Stimulated activated naive B cell treated with anti-CD40 and anti-IgM and Interleukin-4, amounts not matched to agents 10 μg/mL and 1 μg/mL and 100 μg/mL, for 72 hours (primary cell): ENCODE results near the gene PGS1.

ENCODE experiments used
- ATAC-seq, 2 donors: fragments of 150-1000 bp; cut with Tn5 transposase; replicated peaks; 2 replicates each; pipeline ENCODE4 v1.10.0; 2021; ENCODE audit warnings: moderate library complexity in 1 of 2
- DNase-seq: peaks from one replicate; pipeline ENCODE4 v3.0.0; 2021
- H3K27ac Mint-ChIP-seq: one replicate; pipeline ENCODE4 v1.8.0; 2022; ENCODE audit warnings: mild to moderate bottlenecking, mixed read lengths
- H3K27me3 Mint-ChIP-seq, 2 donors: one replicate each; pipeline ENCODE4 v1.8.0; 2022; ENCODE audit warnings: mixed read lengths in 2 of 2
- H3K36me3 Mint-ChIP-seq, 2 donors: one replicate each; pipeline ENCODE4 v1.8.0; 2022; ENCODE audit warnings: mixed read lengths in 2 of 2, mild to moderate bottlenecking in 1 of 2
- H3K4me1 Mint-ChIP-seq, 2 donors: one replicate each; pipeline ENCODE4 v1.8.0; 2022; ENCODE audit warnings: mixed read lengths in 2 of 2, mild to moderate bottlenecking in 1 of 2
- H3K4me3 Mint-ChIP-seq, 2 donors: one replicate each; pipeline ENCODE4 v1.8.0; 2022; ENCODE audit warnings: mild to moderate bottlenecking in 2 of 2, mixed read lengths in 2 of 2, moderate library complexity in 1 of 2
- H3K9me3 Mint-ChIP-seq, 2 donors: one replicate each; pipeline ENCODE4 v1.8.0; 2022; ENCODE audit warnings: mixed read lengths in 2 of 2, mild to moderate bottlenecking in 1 of 2

The PGS1 gene

GRCh38 chr17:78343187-78343542 is 35.3 kb upstream of the PGS1 start:
- no peaks in the 10 kb centered on the region for H3K9me3 Mint-ChIP-seq
- peaks cover 52 to 78% of the 10 kb centered on the region in 2 donors for H3K4me1 Mint-ChIP-seq
- peak; percentile 11 to 24 for ATAC-seq
- H3K36me3 Mint-ChIP-seq = no peaks in the 10 kb centered on the region
- H3K4me3 Mint-ChIP-seq = peak overlapping the region; percentile 60 to 75
- H3K27ac Mint-ChIP-seq = peak overlapping the region; percentile 95
- no peak for DNase-seq
- H3K27me3 Mint-ChIP-seq = no peaks in the 10 kb centered on the region

DNA sequence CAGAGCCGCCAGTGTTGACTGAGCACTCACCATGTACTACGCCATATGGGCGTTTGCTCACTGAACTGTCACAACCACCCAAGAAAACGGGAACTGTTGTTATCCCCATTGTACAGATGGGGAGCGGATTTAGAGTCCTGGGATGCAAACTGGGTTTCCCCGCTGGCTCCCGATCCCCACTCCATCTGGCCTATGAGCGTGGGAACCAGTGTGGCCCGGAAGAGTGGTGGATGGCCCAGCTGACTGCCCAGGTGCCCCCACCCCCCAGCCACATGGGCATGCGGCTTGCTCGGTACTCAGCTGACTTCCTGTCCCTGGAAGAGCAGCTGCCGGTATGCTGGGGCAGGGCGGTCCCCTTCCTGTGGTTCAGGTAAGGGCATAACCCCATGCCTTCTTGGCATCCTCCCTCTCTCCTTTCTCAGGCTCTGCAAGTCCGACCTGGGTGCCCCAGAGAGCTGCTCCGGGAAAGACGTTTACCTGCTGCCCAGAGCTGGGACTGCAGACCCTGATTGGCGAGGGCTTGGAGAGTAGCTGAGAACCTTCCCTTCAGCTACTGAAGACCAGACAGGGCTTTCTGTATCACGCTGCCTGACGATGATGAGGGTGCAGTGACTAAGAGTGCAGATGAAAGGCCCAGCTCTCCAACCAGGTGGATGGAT is 34.8 kb upstream of the PGS1 start:
- no peaks in the 10 kb centered on the region for H3K9me3 Mint-ChIP-seq
- H3K27ac Mint-ChIP-seq = peak overlapping the region; percentile 95
- H3K4me3 Mint-ChIP-seq = peak overlapping the region; percentile 60 to 75
- peaks cover 53 to 78% of the 10 kb centered on the region in 2 donors for H3K4me1 Mint-ChIP-seq
- H3K27me3 Mint-ChIP-seq = no peaks in the 10 kb centered on the region
- ATAC-seq = peak; percentile 64 to 66
- no peaks in the 10 kb centered on the region for H3K36me3 Mint-ChIP-seq
- peak; percentile 54 for DNase-seq

- peaks cover 52 to 76% of the 10 kb centered on the region in 2 donors for H3K4me1 Mint-ChIP-seq
- no peaks in the 10 kb centered on the region for H3K27me3 Mint-ChIP-seq
- no peaks in the 10 kb centered on the region for H3K36me3 Mint-ChIP-seq
- DNase-seq (no peak), ATAC-seq (no peak)
- no peaks in the 10 kb centered on the region for H3K9me3 Mint-ChIP-seq
- no peak overlapping the region for H3K27ac Mint-ChIP-seq
- H3K4me3 Mint-ChIP-seq = peak overlapping the region in 1 of 2 donors; percentile 25
These were observed 33.8 kb upstream of the PGS1 start for GRCh38 chr17:78344666-78345065.

DNA sequence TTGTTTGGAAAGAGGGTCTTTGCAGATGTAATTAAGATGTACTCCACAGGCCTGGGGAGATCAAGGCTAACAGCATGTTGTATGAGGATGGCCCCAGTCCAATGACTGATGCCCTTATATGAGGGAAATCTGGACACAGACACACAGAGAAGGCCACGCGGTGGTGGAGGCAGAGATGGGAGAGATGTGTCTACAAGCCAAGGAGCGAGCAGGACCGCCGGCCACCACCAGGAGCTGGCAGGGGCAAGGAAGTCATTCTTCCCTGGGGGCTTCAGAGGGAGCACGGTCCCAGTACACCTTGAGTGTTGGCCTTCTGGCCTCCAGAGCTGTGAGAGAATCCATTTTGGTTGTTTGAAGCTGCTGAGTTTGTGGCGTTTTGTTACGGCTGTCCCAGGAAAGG is 33.3 kb upstream of the PGS1 start:
- Mint-ChIP-seq H3K27me3 (no peaks in the 10 kb centered on the region), H3K27ac (peak overlapping the region; percentile 4), H3K36me3 (no peaks in the 10 kb centered on the region), H3K4me3 (no peak overlapping the region), H3K9me3 (no peaks in the 10 kb centered on the region), H3K4me1 (peaks cover 52 to 76% of the 10 kb centered on the region in 2 donors)
- no peak for DNase-seq
- ATAC-seq = no peak

GRCh38 chr17:78345791-78346494 is 32.5 kb upstream of the PGS1 start:
- H3K4me1 Mint-ChIP-seq = peaks cover 50 to 75% of the 10 kb centered on the region in 2 donors
- DNase-seq (no peak), ATAC-seq (no peak)
- no peak overlapping the region for H3K27ac Mint-ChIP-seq
- no peaks in the 10 kb centered on the region for H3K36me3 Mint-ChIP-seq
- H3K27me3 Mint-ChIP-seq = no peaks in the 10 kb centered on the region
- H3K4me3 Mint-ChIP-seq = no peak overlapping the region
- no peaks in the 10 kb centered on the region for H3K9me3 Mint-ChIP-seq

DNA sequence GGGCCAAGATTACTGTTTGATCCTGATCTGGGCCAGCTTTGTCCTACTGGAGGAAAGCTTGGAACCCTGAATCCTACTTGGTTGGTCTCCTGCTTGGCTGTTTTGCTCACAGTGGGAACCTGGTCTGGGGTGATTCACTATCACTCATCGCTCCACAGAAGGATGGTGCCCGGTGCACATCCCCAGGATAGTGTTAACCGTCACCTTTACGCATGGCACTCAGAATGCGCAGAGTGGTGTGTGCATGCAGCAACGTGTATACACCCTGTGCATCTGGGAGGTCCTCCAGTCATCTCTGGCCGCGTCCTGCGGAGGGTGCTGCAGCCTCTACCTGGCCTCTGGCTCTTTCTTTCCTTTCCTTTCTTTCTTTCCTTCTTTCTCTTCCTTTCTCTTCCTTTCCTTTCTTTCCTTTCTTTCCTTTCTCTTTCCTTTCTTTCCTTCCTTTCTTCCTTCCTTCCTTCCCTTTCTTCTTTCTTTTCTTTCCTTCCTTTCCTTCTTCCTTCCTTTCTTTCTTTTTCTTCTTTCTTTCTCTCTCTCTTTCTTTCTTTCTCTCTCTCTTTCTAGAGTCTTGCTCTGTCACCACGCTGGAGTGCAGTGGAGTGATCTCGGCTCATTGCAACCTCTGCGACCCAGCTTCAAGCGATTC is 31.7 kb upstream of the PGS1 start:
- Mint-ChIP-seq H3K4me3 (no peak overlapping the region), H3K9me3 (no peaks in the 10 kb centered on the region), H3K36me3 (no peaks in the 10 kb centered on the region), H3K27ac (peak overlapping the region; percentile 4), H3K27me3 (no peaks in the 10 kb centered on the region), H3K4me1 (peaks cover 51 to 73% of the 10 kb centered on the region in 2 donors)
- no peak for ATAC-seq
- DNase-seq = no peak

GRCh38 chr17:78347453-78347852 is 31.0 kb upstream of the PGS1 start:
- DNase-seq (no peak), ATAC-seq (no peak)
- H3K27me3 Mint-ChIP-seq = no peaks in the 10 kb centered on the region
- H3K4me3 Mint-ChIP-seq = no peak overlapping the region
- H3K27ac Mint-ChIP-seq = no peak overlapping the region
- H3K4me1 Mint-ChIP-seq = peaks cover 51 to 73% of the 10 kb centered on the region in 2 donors
- no peaks in the 10 kb centered on the region for H3K9me3 Mint-ChIP-seq
- no peaks in the 10 kb centered on the region for H3K36me3 Mint-ChIP-seq

- DNase-seq (no peak), ATAC-seq (peak; percentile 31 to 35)
- Mint-ChIP-seq H3K4me1 (peaks cover 45 to 69% of the 10 kb centered on the region in 2 donors), H3K36me3 (no peaks in the 10 kb centered on the region), H3K9me3 (no peaks in the 10 kb centered on the region), H3K27ac (peak overlapping the region; percentile 76), H3K4me3 (peak overlapping the region in 1 of 2 donors; percentile 41), H3K27me3 (no peaks in the 10 kb centered on the region)
These were observed 30.2 kb upstream of the PGS1 start for GRCh38 chr17:78348055-78348770.

GRCh38 chr17:78349891-78350642 is 28.4 kb upstream of the PGS1 start:
- Mint-ChIP-seq H3K36me3 (peaks cover 3 to 7% of the 10 kb centered on the region in 2 donors), H3K9me3 (no peaks in the 10 kb centered on the region), H3K4me1 (peaks cover 45 to 69% of the 10 kb centered on the region in 2 donors), H3K27ac (peak overlapping the region; percentile 65), H3K4me3 (peak overlapping the region in 1 of 2 donors; percentile 13), H3K27me3 (no peaks in the 10 kb centered on the region)
- ATAC-seq (peak in 1 of 2 donors; percentile 14), DNase-seq (no peak)

DNA sequence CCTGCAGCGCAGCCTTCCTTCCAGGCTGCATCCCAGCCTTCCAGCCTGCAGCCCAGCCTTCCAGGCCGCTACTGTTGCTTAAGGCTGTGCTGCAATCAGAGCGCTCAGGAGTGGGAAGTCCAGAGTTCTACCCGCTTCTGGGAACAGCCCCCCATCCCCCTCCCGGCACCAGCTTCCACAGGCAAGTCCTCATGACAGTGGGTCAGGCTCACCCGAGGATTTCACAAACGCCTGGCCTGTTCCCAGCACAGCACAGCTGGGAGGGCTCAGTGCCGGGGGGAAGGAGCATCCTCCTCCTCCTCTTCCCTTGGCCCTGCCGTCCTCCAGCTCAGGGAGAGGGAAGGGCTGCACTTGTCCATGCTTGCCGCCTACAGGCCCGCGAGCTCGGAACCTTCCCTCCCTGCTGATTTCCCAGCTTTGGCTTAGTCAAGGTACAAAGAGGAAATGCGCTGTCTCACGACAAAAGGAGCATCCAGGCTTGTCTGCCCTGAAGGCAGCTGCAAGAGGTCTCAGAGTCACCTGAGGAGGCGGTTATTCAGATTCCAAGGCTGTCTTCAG is 26.9 kb upstream of the PGS1 start:
- H3K4me1 Mint-ChIP-seq = peaks cover 56 to 78% of the 10 kb centered on the region in 2 donors
- no peaks in the 10 kb centered on the region for H3K27me3 Mint-ChIP-seq
- peak overlapping the region; percentile 31 for H3K27ac Mint-ChIP-seq
- no peak for ATAC-seq
- peak overlapping the region; percentile 52 to 69 for H3K4me3 Mint-ChIP-seq
- no peaks in the 10 kb centered on the region for H3K9me3 Mint-ChIP-seq
- DNase-seq = no peak
- H3K36me3 Mint-ChIP-seq = peaks cover 8 to 21% of the 10 kb centered on the region in 2 donors

- Mint-ChIP-seq H3K9me3 (no peaks in the 10 kb centered on the region), H3K4me1 (peaks cover 55 to 77% of the 10 kb centered on the region in 2 donors), H3K27ac (peak overlapping the region; percentile 53), H3K4me3 (peak overlapping the region; percentile 16 to 21), H3K27me3 (no peaks in the 10 kb centered on the region), H3K36me3 (peaks cover 30 to 44% of the 10 kb centered on the region in 2 donors)
- ATAC-seq = no peak
- no peak for DNase-seq
These were observed 24.6 kb upstream of the PGS1 start for GRCh38 chr17:78353834-78354233.

- Mint-ChIP-seq H3K4me1 (peaks cover 48 to 68% of the 10 kb centered on the region in 2 donors), H3K27me3 (no peaks in the 10 kb centered on the region), H3K4me3 (peak overlapping the region; percentile 80 to 88), H3K36me3 (peaks cover 35 to 46% of the 10 kb centered on the region in 2 donors), H3K9me3 (no peaks in the 10 kb centered on the region), H3K27ac (peak overlapping the region; percentile 95)
- DNase-seq = no peak
- ATAC-seq = no peak
These were observed 23.3 kb upstream of the PGS1 start for GRCh38 chr17:78355045-78355641.

DNA sequence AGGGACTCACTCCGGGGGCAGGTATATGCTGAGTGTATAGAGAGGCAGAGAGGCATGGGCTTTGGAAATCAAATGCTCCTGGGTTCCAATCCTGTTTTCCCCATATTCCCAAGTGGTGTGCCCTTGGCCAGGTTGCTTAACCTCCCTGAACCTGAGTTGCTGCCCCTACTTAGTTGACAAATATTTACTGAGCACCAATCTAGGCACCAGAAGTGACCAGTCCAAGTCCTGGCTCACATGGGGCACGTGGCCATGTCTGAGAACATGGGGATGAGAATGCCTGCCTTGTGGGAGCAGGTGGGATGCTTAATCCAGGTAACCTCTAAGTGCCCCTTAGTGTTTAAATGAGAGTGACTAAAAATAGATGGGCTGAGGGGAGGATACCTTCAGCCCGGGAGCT is 22.7 kb upstream of the PGS1 start:
- Mint-ChIP-seq H3K27me3 (no peaks in the 10 kb centered on the region), H3K36me3 (peaks cover 35 to 46% of the 10 kb centered on the region in 2 donors), H3K4me3 (peak overlapping the region; percentile 80 to 88), H3K4me1 (peaks cover 43 to 65% of the 10 kb centered on the region in 2 donors), H3K9me3 (no peaks in the 10 kb centered on the region), H3K27ac (peak overlapping the region; percentile 95)
- ATAC-seq (no peak), DNase-seq (no peak)
